Stomach (tissue), 9 donors: ENCODE results near the gene CDC42EP5. TPM values are rescaled to one million over a fixed set of nuclear protein-coding genes. Genes with fewer than 3 reads are reported as not detected.

Source experiments
- DNase-seq, 2 donors: peaks; one replicate each; pipeline versions ENCODE4 v3.0.0 to v3.0.0-alpha.2; 2013 to 2019
- H3K27ac ChIP-seq, 5 donors: fragments of 200-600 bp in 4 of 5; sonication (generic) in 4 of 5; one replicate each; pipeline ENCODE4 v1.5.1; 2013 to 2019; ENCODE audit warnings: mild to moderate bottlenecking in 1 of 5, moderate library complexity in 1 of 5
- H3K27me3 ChIP-seq, 3 donors: fragments of 200-600 bp; sonication (generic); one replicate each; pipeline ENCODE4 v1.5.1; 2017 to 2019; ENCODE audit warnings: mixed run types in 1 of 3
- H3K36me3 ChIP-seq, 4 donors: fragments of 200-600 bp; sonication (generic); 1 replicate in 3 of 4; 2 replicates in 1 of 4; pipeline ENCODE4 v1.5.1; 2016 to 2019
- H3K4me1 ChIP-seq, 4 donors: fragments of 200-600 bp; sonication (generic); one replicate each; pipeline ENCODE4 v1.5.1; 2016 to 2019
- H3K4me3 ChIP-seq, 4 donors: fragments of 200-600 bp; sonication (generic) in 3 of 4; one replicate each; pipeline ENCODE4 v1.5.1; 2016 to 2019; ENCODE audit warnings: mild to moderate bottlenecking in 1 of 4
- H3K9me3 ChIP-seq, 4 donors: fragments of 200-600 bp; sonication (generic); one replicate each; pipeline ENCODE4 v1.5.1; 2016 to 2019
- CTCF ChIP-seq, 7 experiments: fragments of 450-650 bp in 4 of 7; fragments of 200-600 bp in 3 of 7; sonication (generic) in 3 of 7; IDR thresholded peaks; one replicate each; pipeline ENCODE4 v1.5.1; 2016 to 2019; ENCODE audit warnings: antibody characterized with exemption in 7 of 7, control low read depth in 2 of 7, mild to moderate bottlenecking in 1 of 7
- EP300 ChIP-seq: sonication (generic); formaldehyde crosslinking; IDR thresholded peaks from one replicate; pipeline ENCODE4 v1.6.1; 2017; ENCODE audit warnings: antibody characterized with exemption
- POLR2A ChIP-seq, 4 donors: fragments of 450-650 bp; IDR thresholded peaks; one replicate each; pipeline ENCODE4 v1.6.1; 2016; ENCODE audit warnings: antibody characterized with exemption in 4 of 4, control low read depth in 2 of 4, mild to moderate bottlenecking in 1 of 4, moderate library complexity in 1 of 4
- POLR2AphosphoS5 ChIP-seq, 3 donors: sonication (generic); formaldehyde crosslinking; IDR thresholded peaks; one replicate each; pipeline ENCODE4 v1.6.1; 2016; ENCODE audit warnings: antibody characterized with exemption in 3 of 3
- WGBS, 5 donors: extraction: QIAGEN DNeasy Blood & Tissue Kit in 3 of 5; methylation state at CpG; one replicate each; pipeline versions ENCODE4 v1.1.5 to v1.1.7; 2013 to 2018; 5-methylcytosine and 5-hydroxymethylcytosine counted together
- intact Hi-C: fragments of 100-400 bp; cut with DNase I; formaldehyde crosslinking; loops from one replicate; pipeline ENCODE4 v1.15.1; 2023; ENCODE audit warnings: low total_unique reads
- polyA plus RNA-seq, 3 donors: library from polyadenylated mRNA; stranded (reverse); fragments of 200-250 nt; gene quantifications; one replicate each; pipeline ENCODE4 v1.2.3, GENCODE V29; 2013
- total RNA-seq, 5 donors: library from RNA; depleted of rRNA; stranded (reverse); fragments of >200 nt; gene quantifications; one replicate each; pipeline versions ENCODE4 v1.1.0 to v1.2.3, GENCODE V29; 2014 to 2016
- donor health status: healthy with polysubstance abuse.
- donor health status: Bipolar disorder and iron deficiency.
- donor health status: healthy.

The CDC42EP5 gene
- total and polyA plus RNA-seq, 8 donors: 0.89 to 699 (median 29.7) TPM; not detected in 1

- DNase-seq: no peak
- H3K27me3 ChIP-seq: no peaks in the 10 kb centered on the region
- peak overlapping the region in 2 of 5 donors; percentile 98 to 99 for H3K27ac ChIP-seq
- no peak overlapping the region for H3K4me3 ChIP-seq
- WGBS, 5 donors: 81 to 89% (median 84%) methylated on average over 2 to 11 of the region's 11 CpGs
- peaks cover 73 to 86% (median 85%) of the 10 kb centered on the region in 4 donors for H3K36me3 ChIP-seq
- intact Hi-C loops: no loop called here
- peaks cover 27 to 51% (median 45%) of the 10 kb centered on the region in 4 donors for H3K4me1 ChIP-seq
- no peak for TF ChIP-seq POLR2AphosphoS5 (IDR thresholded peaks at IDR 0.05)
- TF ChIP-seq POLR2A (IDR thresholded peaks at IDR 0.05): no peak
- TF ChIP-seq CTCF (IDR thresholded peaks at IDR 0.05): no peak
- TF ChIP-seq EP300: no peak
- H3K9me3 ChIP-seq: no peaks in the 10 kb centered on the region
Observed at GRCh38 chr19:54458648-54459281, 14.3 kb downstream of the CDC42EP5 start.

- Histone ChIP-seq H3K36me3 (peaks cover 80 to 94% (median 92%) of the 10 kb centered on the region in 4 donors), H3K27me3 (no peaks in the 10 kb centered on the region), H3K9me3 (no peaks in the 10 kb centered on the region), H3K4me3 (no peak overlapping the region), H3K27ac (no peak overlapping the region), H3K4me1 (peaks cover 26 to 59% (median 46%) of the 10 kb centered on the region in 4 donors)
- TF ChIP-seq POLR2A (IDR thresholded peaks at IDR 0.05) (no peak), POLR2AphosphoS5 (IDR thresholded peaks at IDR 0.05) (no peak), EP300 (no peak), CTCF (IDR thresholded peaks at IDR 0.05) (no peak)
- DNase-seq: no peak
- intact Hi-C loops: no loop called here
- 89 to 93% (median 90%) methylated on average over 40 to 42 of the region's 42 CpGs for WGBS, 5 donors
Observed at GRCh38 chr19:54457773-54458647, 15.1 kb downstream of the CDC42EP5 start.

GRCh38 chr19:54456423-54457373 is 16.4 kb downstream of the CDC42EP5 start:
- intact Hi-C loops: no loop called here
- no peaks in the 10 kb centered on the region for H3K9me3 ChIP-seq
- TF ChIP-seq CTCF (IDR thresholded peaks at IDR 0.05) (no peak), EP300 (no peak), POLR2AphosphoS5 (IDR thresholded peaks at IDR 0.05) (no peak), POLR2A (IDR thresholded peaks at IDR 0.05) (no peak)
- WGBS, 5 donors: 90 to 93% (median 91%) methylated on average over 45 to 51 of the region's 51 CpGs
- H3K27me3 ChIP-seq: no peaks in the 10 kb centered on the region
- H3K4me1 ChIP-seq: peaks cover 26 to 61% (median 46%) of the 10 kb centered on the region in 4 donors
- peaks cover 91 to 100% (median 100%) of the 10 kb centered on the region in 4 donors for H3K36me3 ChIP-seq
- no peak for DNase-seq
- H3K4me3 ChIP-seq: no peak overlapping the region
- H3K27ac ChIP-seq: no peak overlapping the region
